Globus pallidus (tissue), 1 donor: Measurements from ENCODE around the gene ARMC9.

Experiments
- DNase-seq: peaks from one replicate; pipeline ENCODE4 v3.0.0-alpha.2; 2015; ENCODE audit warnings: low spot score

Gene ARMC9

GRCh38 chr2:231308631-231309428, 110.4 kb downstream of the ARMC9 start:
- no peak for DNase-seq

- no peak for DNase-seq
These were observed 113.6 kb downstream of the ARMC9 start for GRCh38 chr2:231312066-231312465.

GRCh38 chr2:231315896-231316295, 117.5 kb downstream of the ARMC9 start:
- DNase-seq: no peak

GRCh38 chr2:231317579-231317978, 119.1 kb downstream of the ARMC9 start:
- no peak for DNase-seq

GRCh38 chr2:231318436-231318835, 120.0 kb downstream of the ARMC9 start:
- no peak for DNase-seq

- DNase-seq: no peak
These were observed 120.5 kb downstream of the ARMC9 start for GRCh38 chr2:231318954-231319353.

- DNase-seq: no peak
These were observed 121.4 kb downstream of the ARMC9 start for GRCh38 chr2:231319867-231320266.

- DNase-seq: no peak
These were observed 122.6 kb downstream of the ARMC9 start for GRCh38 chr2:231321021-231321420.

GRCh38 chr2:231321556-231322334, 123.3 kb downstream of the ARMC9 start:
- peak; percentile 57 for DNase-seq

GRCh38 chr2:231323316-231323715, 124.9 kb downstream of the ARMC9 start:
- no peak for DNase-seq

- no peak for DNase-seq
These were observed 127.4 kb downstream of the ARMC9 start for GRCh38 chr2:231325826-231326225.

GRCh38 chr2:231326404-231326803, 128.0 kb downstream of the ARMC9 start:
- DNase-seq: no peak

- DNase-seq: no peak
These were observed 131.9 kb downstream of the ARMC9 start for GRCh38 chr2:231330311-231330710.

- DNase-seq: no peak
These were observed 133.1 kb downstream of the ARMC9 start for GRCh38 chr2:231331533-231331932.

GRCh38 chr2:231332388-231332787, 134.0 kb downstream of the ARMC9 start:
- DNase-seq: no peak

- no peak for DNase-seq
These were observed 134.6 kb downstream of the ARMC9 start for GRCh38 chr2:231332872-231333500.

- no peak for DNase-seq
These were observed 135.9 kb downstream of the ARMC9 start for GRCh38 chr2:231334179-231334930.

- no peak for DNase-seq
These were observed 136.6 kb downstream of the ARMC9 start for GRCh38 chr2:231334981-231335380.

- DNase-seq: no peak
These were observed 137.2 kb downstream of the ARMC9 start for GRCh38 chr2:231335591-231335990.

- no peak for DNase-seq
These were observed 137.8 kb downstream of the ARMC9 start for GRCh38 chr2:231336236-231336635.

GRCh38 chr2:231336700-231337099, 138.3 kb downstream of the ARMC9 start:
- no peak for DNase-seq
